DOHH2 (cell line): Measurements from ENCODE around the gene RELN.

Source experiments
- EZH2phosphoT487 ChIP-seq: fragments of 200-600 bp; sonication (generic); IDR thresholded peaks from 2 replicates; pipeline ENCODE4 v1.6.1; 2017; ENCODE audit warnings: borderline replicate concordance, mild to moderate bottlenecking, antibody characterized with exemption, low read length, moderate library complexity, mixed read lengths
- TF ChIP-seq, protein P1 (sequence below): fragments of 200-600 bp; sonication (generic); IDR thresholded peaks from one replicate; pipeline ENCODE4 v1.5.1; 2014; ENCODE audit warnings: antibody characterized with exemption, mild to moderate bottlenecking, low read depth, low read length; ENCODE audit not compliant: poor library complexity, severe bottlenecking

DNA sequence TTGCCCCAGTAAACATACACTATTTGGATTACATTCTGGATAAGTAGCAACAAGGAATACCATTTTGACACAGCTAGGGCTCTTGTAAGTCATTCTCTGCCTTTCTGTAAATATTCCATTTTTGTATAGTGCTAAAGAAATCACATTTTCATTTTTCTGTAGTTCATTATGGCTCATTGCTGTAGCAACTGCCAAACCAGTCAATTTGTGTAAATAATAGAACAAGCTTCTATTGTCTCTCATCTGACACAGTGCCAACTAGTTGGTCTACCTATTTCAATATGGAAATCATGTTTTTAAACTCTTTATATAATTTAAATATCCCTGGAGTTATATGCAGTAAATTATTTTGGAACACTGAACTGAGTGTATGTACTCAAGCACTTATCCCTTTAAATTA lies 193.7 kb downstream of the RELN start:
- TF ChIP-seq, protein P1, sequence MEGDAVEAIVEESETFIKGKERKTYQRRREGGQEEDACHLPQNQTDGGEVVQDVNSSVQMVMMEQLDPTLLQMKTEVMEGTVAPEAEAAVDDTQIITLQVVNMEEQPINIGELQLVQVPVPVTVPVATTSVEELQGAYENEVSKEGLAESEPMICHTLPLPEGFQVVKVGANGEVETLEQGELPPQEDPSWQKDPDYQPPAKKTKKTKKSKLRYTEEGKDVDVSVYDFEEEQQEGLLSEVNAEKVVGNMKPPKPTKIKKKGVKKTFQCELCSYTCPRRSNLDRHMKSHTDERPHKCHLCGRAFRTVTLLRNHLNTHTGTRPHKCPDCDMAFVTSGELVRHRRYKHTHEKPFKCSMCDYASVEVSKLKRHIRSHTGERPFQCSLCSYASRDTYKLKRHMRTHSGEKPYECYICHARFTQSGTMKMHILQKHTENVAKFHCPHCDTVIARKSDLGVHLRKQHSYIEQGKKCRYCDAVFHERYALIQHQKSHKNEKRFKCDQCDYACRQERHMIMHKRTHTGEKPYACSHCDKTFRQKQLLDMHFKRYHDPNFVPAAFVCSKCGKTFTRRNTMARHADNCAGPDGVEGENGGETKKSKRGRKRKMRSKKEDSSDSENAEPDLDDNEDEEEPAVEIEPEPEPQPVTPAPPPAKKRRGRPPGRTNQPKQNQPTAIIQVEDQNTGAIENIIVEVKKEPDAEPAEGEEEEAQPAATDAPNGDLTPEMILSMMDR: no peak
- TF ChIP-seq EZH2phosphoT487: no peak
